GM10266 (cell line): ENCODE measurements around the gene LRRC32.

Source experiments
- DNase-seq: peaks from one replicate; pipeline ENCODE4 v3.0.0; 2012; ENCODE audit errors: extremely low spot score
- CTCF ChIP-seq: IDR thresholded peaks from 2 replicates; pipeline ENCODE4 v1.5.1; 2012; ENCODE audit warnings: mild to moderate bottlenecking, low read depth; ENCODE audit not compliant: control insufficient read depth, insufficient read depth; ENCODE audit errors: missing control alignments

LRRC32 gene

GRCh38 chr11:76629853-76630599 is 40.5 kb downstream of the LRRC32 start:
- no peak for TF ChIP-seq CTCF
- DNase-seq = no peak

- TF ChIP-seq CTCF = no peak
- DNase-seq = peak; percentile 13
Observed at GRCh38 chr11:76629116-76629852, 41.3 kb downstream of the LRRC32 start.

GRCh38 chr11:76628408-76628947 is 42.1 kb downstream of the LRRC32 start:
- DNase-seq = peak; percentile 13
- no peak for TF ChIP-seq CTCF

GRCh38 chr11:76627606-76628005 is 42.9 kb downstream of the LRRC32 start:
- TF ChIP-seq CTCF = no peak
- DNase-seq = no peak

- DNase-seq = peak; percentile 57
- no peak for TF ChIP-seq CTCF
Observed at GRCh38 chr11:76626921-76627401, 43.6 kb downstream of the LRRC32 start.

GRCh38 chr11:76626266-76626665 is 44.3 kb downstream of the LRRC32 start:
- DNase-seq = no peak
- no peak for TF ChIP-seq CTCF
